Left colon (tissue), 2 donors: ENCODE results near the gene RNF43. TPM values are rescaled to one million over a fixed set of nuclear protein-coding genes. Genes with fewer than 3 reads are reported as not detected.
"Not testable (repeated sequence)": the region's sequence is repeated elsewhere in the genome, so short reads cannot be mapped to it uniquely, and the experiment has no call there.

Experiments used
- ATAC-seq: fragments of 200-7000 bp; cut with Tn5 transposase; one replicate; pipeline ENCODE4 v1.9.1; 2020; ENCODE audit warnings: mild to moderate bottlenecking, moderate library complexity
- DNase-seq, 2 donors: peaks; one replicate each; pipeline ENCODE4 v3.0.0-alpha.2; 2020
- intact Hi-C, 2 donors: fragments of 100-400 bp; cut with DNase I in 1 of 2; cut with micrococcal nuclease in 1 of 2; formaldehyde crosslinking; loops; one replicate each; pipeline versions ENCODE4 v1.11.2 to v1.14.0; 2022; cut with DNase I, micrococcal nuclease
- total RNA-seq, 2 donors: library from RNA; stranded (reverse); fragmentation: NEBNext Ultra II Directional; extraction: Animal tissue kit (Norgen Biotek cat#: 25700); gene quantifications; one replicate each; pipeline ENCODE4 v1.2.1, GENCODE V29; 2021
- donor health status: DM: no; HTN: no; CAD: no.
- donor health status: DM: yes; HTN: yes; CAD: no.

The RNF43 gene
- total RNA-seq, 2 donors from 2014 or later = 37.3 to 50.5 TPM

- intact Hi-C loops = no loop called here
- no peak for ATAC-seq
- DNase-seq = no peak
Measured at GRCh38 chr17:58412064-58412703, 5.2 kb downstream of the RNF43 start.

GRCh38 chr17:58411408-58411894, 5.9 kb downstream of the RNF43 start:
- intact Hi-C loops = no loop called here
- ATAC-seq (peak; percentile 15), DNase-seq (no peak)

GRCh38 chr17:58410714-58411407, 6.5 kb downstream of the RNF43 start:
- ATAC-seq (no peak), DNase-seq (no peak)
- intact Hi-C loops = no loop called here

GRCh38 chr17:58409432-58409831, 7.9 kb downstream of the RNF43 start:
- intact Hi-C loops = no loop called here
- DNase-seq (no peak), ATAC-seq (peak; percentile 18)

- DNase-seq = no peak
- ATAC-seq = no peak
- intact Hi-C loops = no loop called here
Measured at GRCh38 chr17:58403311-58403710, 14.0 kb downstream of the RNF43 start.

- intact Hi-C loops = no loop called here
- ATAC-seq (no peak), DNase-seq (no peak)
Measured at GRCh38 chr17:58402679-58403078, 14.7 kb downstream of the RNF43 start.

- no peak for ATAC-seq
Measured at GRCh38 chr17:58402047-58402446, 15.3 kb downstream of the RNF43 start.

DNA sequence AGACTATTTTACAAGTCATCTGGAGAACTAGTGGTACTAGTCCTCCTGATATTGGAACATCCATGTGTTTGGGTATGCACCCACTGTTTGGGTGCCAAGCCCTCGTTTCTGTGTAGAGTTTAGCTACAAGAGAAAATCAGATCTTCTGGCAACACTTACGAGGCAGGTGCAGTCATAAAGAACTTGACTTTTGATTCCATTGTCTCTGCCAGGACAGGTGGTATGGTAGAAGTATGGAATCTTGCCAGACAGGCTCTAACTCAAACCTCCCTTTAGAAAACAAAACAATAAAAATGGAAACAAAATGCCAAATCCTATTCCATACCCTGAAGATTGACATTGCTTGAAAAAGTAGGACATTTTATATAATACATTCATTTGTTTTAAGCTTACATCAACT, 16.0 kb downstream of the RNF43 start:
- intact Hi-C loops = no loop called here
- no peak for DNase-seq
- peak; percentile 64 for ATAC-seq

More at GRCh38 chr17:58402047-58402446, 15.3 kb downstream of the RNF43 start:
- DNase-seq = no peak
- intact Hi-C loops = no loop called here

DNA sequence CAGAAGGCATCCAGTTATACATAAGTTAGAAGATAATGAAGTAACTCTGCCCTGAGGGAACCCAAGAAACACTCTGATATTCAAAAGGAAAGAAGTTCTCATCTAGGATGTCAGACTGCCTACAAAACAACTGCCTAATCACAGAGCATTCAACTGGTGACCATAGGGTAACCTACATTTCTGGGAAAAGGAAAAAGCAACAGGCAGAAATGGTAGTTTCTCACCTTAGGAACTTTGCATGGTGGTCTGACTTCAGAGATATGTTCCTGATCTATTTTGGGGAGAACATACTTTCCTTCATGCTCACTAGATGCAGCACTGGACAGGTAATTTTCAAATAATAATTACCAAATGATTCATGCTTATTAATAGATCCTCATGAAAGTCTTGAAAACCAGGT, 16.5 kb downstream of the RNF43 start:
- ATAC-seq (no peak), DNase-seq (no peak)
- intact Hi-C loops = no loop called here

DNA sequence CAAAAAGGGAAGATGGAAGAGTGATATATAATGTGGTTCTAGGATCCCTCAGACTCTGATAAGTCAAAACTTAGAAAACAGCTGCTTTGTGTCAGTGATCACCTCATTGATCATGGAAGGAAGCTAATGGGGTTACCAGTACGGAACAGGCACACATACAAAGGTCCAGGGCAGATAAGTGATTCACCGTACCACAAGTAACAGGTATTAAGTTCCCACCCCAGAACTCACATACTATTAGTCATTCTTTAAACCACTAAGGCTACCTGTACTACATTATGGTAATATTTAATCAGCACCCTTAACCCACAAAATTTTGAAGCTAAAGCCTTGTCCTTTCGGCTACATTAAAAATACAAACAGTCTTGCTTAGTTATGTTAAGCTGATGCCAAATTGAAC, 17.4 kb downstream of the RNF43 start:
- ATAC-seq (no peak), DNase-seq (no peak)
- intact Hi-C loops = no loop called here

DNA sequence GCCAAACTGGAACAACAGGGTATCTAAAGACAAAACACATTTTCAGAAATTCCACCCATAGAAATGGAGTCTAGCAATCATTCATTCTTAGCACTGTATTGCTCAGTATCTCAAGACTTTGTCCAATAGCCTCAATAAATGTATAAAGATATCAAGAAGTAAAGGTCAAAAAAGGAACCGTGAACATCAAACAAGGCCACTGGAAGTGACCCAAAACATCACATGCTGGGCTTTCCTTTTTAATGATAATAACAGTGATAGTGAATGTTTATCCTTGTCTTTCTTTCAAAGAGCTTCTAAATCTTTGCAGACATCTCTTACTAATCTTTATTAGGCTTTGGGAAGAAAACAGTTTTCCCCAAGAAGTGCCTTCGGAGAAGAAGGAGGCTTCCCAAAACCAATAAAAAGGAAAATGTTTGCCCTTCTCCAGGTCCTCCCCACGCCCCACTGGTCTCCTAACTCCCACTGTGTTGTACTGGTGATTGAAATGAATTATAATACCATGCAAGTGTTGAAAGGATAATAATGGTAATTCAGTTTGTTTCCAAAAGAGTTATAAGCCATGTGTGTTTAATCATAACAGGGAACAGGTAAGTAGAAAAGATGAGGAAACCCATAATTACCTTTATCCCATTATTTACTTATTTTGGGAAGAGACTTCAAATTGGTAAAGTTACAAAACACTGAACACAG, 18.6 kb downstream of the RNF43 start:
- ATAC-seq (peak; percentile 65), DNase-seq (no peak)
- intact Hi-C loops = no loop called here

DNA sequence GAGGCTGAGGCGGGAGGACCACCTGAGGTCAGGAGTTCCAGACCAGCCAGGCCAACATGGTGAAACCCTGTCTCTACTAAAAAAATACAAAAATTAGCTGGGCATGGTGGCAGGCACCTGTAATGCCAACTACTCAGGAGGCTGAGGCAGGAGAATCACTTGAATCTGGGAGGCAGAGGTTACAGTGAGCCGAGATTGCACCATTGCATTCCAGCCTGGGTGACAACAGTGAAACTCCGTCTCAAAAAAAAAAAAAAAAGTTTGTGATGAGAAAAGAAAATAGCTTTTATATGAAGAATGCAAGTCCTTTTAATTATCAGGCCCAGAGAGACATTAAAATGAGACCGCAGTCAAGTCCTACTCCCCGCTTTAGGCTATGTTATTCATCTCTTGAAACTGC, 19.9 kb downstream of the RNF43 start:
- ATAC-seq, intact Hi-C loops, DNase-seq: not testable (repeated sequence)

GRCh38 chr17:58396173-58396572, 21.2 kb downstream of the RNF43 start:
- intact Hi-C loops = no loop called here
- ATAC-seq (no peak), DNase-seq (no peak)

- peak; percentile 60 for ATAC-seq
- DNase-seq = no peak
- intact Hi-C loops = no loop called here
Measured at GRCh38 chr17:58394534-58395223, 22.7 kb downstream of the RNF43 start.

DNA sequence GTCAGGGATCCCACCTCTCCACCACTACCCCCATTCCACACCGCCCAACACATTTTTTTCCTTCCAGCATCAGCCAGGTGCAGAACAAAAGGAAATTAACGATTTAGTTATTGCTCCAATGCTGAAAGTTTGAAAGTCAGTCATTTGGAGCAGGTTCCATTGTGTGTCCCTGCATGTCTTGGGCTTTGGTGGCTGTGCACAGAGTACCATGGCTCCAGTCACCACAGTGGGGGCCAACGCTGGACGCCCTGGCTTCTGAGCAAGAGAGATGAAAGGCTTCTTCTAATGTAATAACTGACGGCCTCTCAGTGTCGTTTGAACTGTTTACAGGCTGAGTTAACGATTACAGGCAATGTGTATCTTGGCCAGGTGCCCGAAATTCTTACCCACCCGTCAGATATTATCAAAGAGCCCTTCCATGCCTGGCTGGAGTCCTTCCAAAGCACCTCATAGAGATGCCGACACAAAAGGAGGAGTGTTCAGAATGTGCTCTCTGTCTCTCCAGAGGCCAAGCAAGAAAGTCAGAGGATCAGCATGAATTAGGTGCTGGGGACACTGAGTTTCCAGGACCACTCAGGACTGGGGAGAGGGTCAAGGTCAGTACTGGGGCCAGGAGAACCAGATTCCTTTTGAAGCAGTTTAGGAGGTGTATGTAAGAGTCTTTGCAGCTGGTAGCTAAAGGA, 25.9 kb downstream of the RNF43 start:
- intact Hi-C loops = no loop called here
- ATAC-seq (peak; percentile 69), DNase-seq (peak; percentile 92 to 93)

GRCh38 chr17:58390884-58391283, 26.4 kb downstream of the RNF43 start:
- DNase-seq (no peak), ATAC-seq (no peak)
- intact Hi-C loops = no loop called here

GRCh38 chr17:58388302-58389190, 28.8 kb downstream of the RNF43 start:
- ATAC-seq = no peak
- DNase-seq = no peak
- intact Hi-C loops = no loop called here

- intact Hi-C loops = no loop called here
- DNase-seq = peak in 1 of 2 donors; percentile 71
- peak; percentile 82 for ATAC-seq
Measured at GRCh38 chr17:58387834-58388233, 29.5 kb downstream of the RNF43 start.
